ENCODE results near the gene MARK3.
A peak's percentile ranks its signal among the peaks of the same experiment; 100 is the strongest.

MARK3 gene

GRCh38 chr14:103488960-103489359 lies 103.7 kb downstream of the MARK3 start:
- no peak overlapping the region for H3K4me3 ChIP-seq (ENCODE audit: low read depth, low read length)
- peak; percentile 57 for DNase-seq (ENCODE audit: low read depth, low spot score)
- no peak for TF ChIP-seq CTCF (IDR thresholded peaks at IDR 0.05; ENCODE audit: low read depth, low read length)
- in situ Hi-C loops (cut with HindIII; ENCODE audit: low sequenced_read_pairs), result no loop called here

GRCh38 chr14:103489621-103490020 lies 104.4 kb downstream of the MARK3 start:
- in situ Hi-C loops (cut with HindIII; ENCODE audit: low sequenced_read_pairs), result no loop called here
- no peak for TF ChIP-seq CTCF (IDR thresholded peaks at IDR 0.05; ENCODE audit: low read depth, low read length)
- no peak overlapping the region for H3K4me3 ChIP-seq (ENCODE audit: low read depth, low read length)
- no peak for DNase-seq (ENCODE audit: low read depth, low spot score)

GRCh38 chr14:103491691-103492090 lies 106.5 kb downstream of the MARK3 start:
- H3K4me3 ChIP-seq (ENCODE audit: low read depth, low read length), result no peak overlapping the region
- no peak for TF ChIP-seq CTCF (IDR thresholded peaks at IDR 0.05; ENCODE audit: low read depth, low read length)
- in situ Hi-C loops (cut with HindIII; ENCODE audit: low sequenced_read_pairs), result no loop called here
- DNase-seq (ENCODE audit: low read depth, low spot score), result no peak

- DNase-seq (ENCODE audit: low read depth, low spot score), result no peak
- no peak overlapping the region for H3K4me3 ChIP-seq (ENCODE audit: low read depth, low read length)
- in situ Hi-C loops (cut with HindIII; ENCODE audit: low sequenced_read_pairs), result no loop called here
- no peak for TF ChIP-seq CTCF (IDR thresholded peaks at IDR 0.05; ENCODE audit: low read depth, low read length)
These were observed 107.1 kb downstream of the MARK3 start for GRCh38 chr14:103492156-103492925.

- no peak overlapping the region for H3K4me3 ChIP-seq (ENCODE audit: low read depth, low read length)
- in situ Hi-C loops (cut with HindIII; ENCODE audit: low sequenced_read_pairs), result no loop called here
These were observed 110.6 kb downstream of the MARK3 start for GRCh38 chr14:103495854-103496253.

GRCh38 chr14:103496776-103497175 lies 111.6 kb downstream of the MARK3 start:
- TF ChIP-seq CTCF (IDR thresholded peaks at IDR 0.05; ENCODE audit: low read depth, low read length), result no peak
- H3K4me3 ChIP-seq (ENCODE audit: low read depth, low read length), result no peak overlapping the region
- DNase-seq (ENCODE audit: low read depth, low spot score), result no peak
- in situ Hi-C loops (cut with HindIII; ENCODE audit: low sequenced_read_pairs), result no loop called here

More at GRCh38 chr14:103495854-103496253, 110.6 kb downstream of the MARK3 start:
- no peak for DNase-seq (ENCODE audit: low read depth, low spot score)
- TF ChIP-seq CTCF (IDR thresholded peaks at IDR 0.05; ENCODE audit: low read depth, low read length), result no peak
